SK-N-SH treated with all-trans-retinoic acid at 6 μM for 48 hours (cell line): ENCODE measurements around the gene KCNA2.

ENCODE experiments used
- ARNTL ChIP-seq: fragments of 450-650 bp; formaldehyde crosslinking; IDR thresholded peaks from 2 replicates; pipeline ENCODE4 v1.5.0; 2020; ENCODE audit warnings: low read depth, mild to moderate bottlenecking, moderate library complexity, borderline replicate concordance
- BACH2 ChIP-seq: fragments of 250-450 bp; sonication (Bioruptor Pico); IDR thresholded peaks from 2 replicates; pipeline ENCODE4 v1.9.0; 2021; ENCODE audit warnings: mild to moderate bottlenecking, borderline replicate concordance
- CSRNP3 ChIP-seq: fragments of 250-450 bp; sonication (Bioruptor Pico); IDR thresholded peaks from 2 replicates; pipeline ENCODE4 v1.5.1; 2021; ENCODE audit warnings: mild to moderate bottlenecking, moderate library complexity
- PPARA ChIP-seq: fragments of 250-450 bp; sonication (Bioruptor Pico); IDR thresholded peaks from 2 replicates; pipeline ENCODE4 v1.5.0; 2020; ENCODE audit warnings: mild to moderate bottlenecking, borderline replicate concordance
- RARB ChIP-seq: fragments of 250-450 bp; sonication (Bioruptor Pico); IDR thresholded peaks from 2 replicates; pipeline ENCODE4 v1.8.0; 2021; ENCODE audit warnings: mild to moderate bottlenecking, moderate library complexity
- TSHZ2 ChIP-seq: fragments of 250-450 bp; sonication (Bioruptor Pico); IDR thresholded peaks from 2 replicates; pipeline ENCODE4 v1.5.0; 2020; ENCODE audit warnings: mild to moderate bottlenecking, moderate library complexity
- ZFP3 ChIP-seq: fragments of 250-450 bp; sonication (Bioruptor Pico); IDR thresholded peaks from 2 replicates; pipeline ENCODE4 v1.5.0; 2020; ENCODE audit warnings: mild to moderate bottlenecking, moderate library complexity
- ZFP30 ChIP-seq: fragments of 450-650 bp; formaldehyde crosslinking; IDR thresholded peaks from 2 replicates; pipeline ENCODE4 v1.5.0; 2022; ENCODE audit warnings: mild to moderate bottlenecking, moderate library complexity
- ZNF70 ChIP-seq: fragments of 450-650 bp; formaldehyde crosslinking; IDR thresholded peaks from 2 replicates; pipeline ENCODE4 v1.5.0; 2020; ENCODE audit warnings: mild to moderate bottlenecking, moderate library complexity
- ZNF8 ChIP-seq: fragments of 450-650 bp; formaldehyde crosslinking; IDR thresholded peaks from 2 replicates; pipeline ENCODE4 v1.5.0; 2020; ENCODE audit warnings: mild to moderate bottlenecking, moderate library complexity
- TF ChIP-seq, protein P1 (sequence below): fragments of 250-450 bp; sonication (Bioruptor Pico); IDR thresholded peaks from 2 replicates; pipeline ENCODE4 v1.8.0; 2020; ENCODE audit warnings: mild to moderate bottlenecking, moderate library complexity, borderline replicate concordance
- TF ChIP-seq, protein P2 (sequence below): fragments of 250-450 bp; sonication (Bioruptor Pico); IDR thresholded peaks from 2 replicates; pipeline ENCODE4 v1.5.1; 2020; ENCODE audit warnings: low read depth, mild to moderate bottlenecking, moderate library complexity

DNA sequence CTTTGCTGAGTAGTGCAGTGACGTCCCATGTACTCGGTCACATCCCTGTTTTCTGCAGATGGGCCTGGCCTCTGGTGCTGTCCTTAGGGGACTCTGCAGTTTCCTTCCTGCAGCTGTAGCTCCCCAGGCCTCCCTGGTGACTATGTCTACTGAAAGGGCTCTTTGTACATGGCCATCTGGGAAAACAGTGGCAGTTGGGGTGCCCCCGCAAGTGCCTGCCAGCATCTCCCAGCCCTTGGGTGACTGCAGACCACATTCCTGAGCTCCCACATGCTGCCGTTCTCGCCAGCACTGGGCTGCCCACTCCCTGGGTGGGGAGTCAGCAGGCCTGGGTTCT lies 49.7 kb downstream of the KCNA2 start:
- TF ChIP-seq RARB (CRISPR knock-in tag), result no peak
- no peak for TF ChIP-seq ZNF8 (CRISPR knock-in tag)
- TF ChIP-seq ARNTL, result no peak
- TF ChIP-seq ZNF70 (CRISPR knock-in tag), result no peak
- TF ChIP-seq ZFP3 (CRISPR knock-in tag), result no peak
- no peak for TF ChIP-seq PPARA (CRISPR knock-in tag)
- TF ChIP-seq TSHZ2 (CRISPR knock-in tag), result no peak
- no peak for TF ChIP-seq CSRNP3 (CRISPR knock-in tag)
- no peak for TF ChIP-seq ZFP30
- TF ChIP-seq, protein P1, sequence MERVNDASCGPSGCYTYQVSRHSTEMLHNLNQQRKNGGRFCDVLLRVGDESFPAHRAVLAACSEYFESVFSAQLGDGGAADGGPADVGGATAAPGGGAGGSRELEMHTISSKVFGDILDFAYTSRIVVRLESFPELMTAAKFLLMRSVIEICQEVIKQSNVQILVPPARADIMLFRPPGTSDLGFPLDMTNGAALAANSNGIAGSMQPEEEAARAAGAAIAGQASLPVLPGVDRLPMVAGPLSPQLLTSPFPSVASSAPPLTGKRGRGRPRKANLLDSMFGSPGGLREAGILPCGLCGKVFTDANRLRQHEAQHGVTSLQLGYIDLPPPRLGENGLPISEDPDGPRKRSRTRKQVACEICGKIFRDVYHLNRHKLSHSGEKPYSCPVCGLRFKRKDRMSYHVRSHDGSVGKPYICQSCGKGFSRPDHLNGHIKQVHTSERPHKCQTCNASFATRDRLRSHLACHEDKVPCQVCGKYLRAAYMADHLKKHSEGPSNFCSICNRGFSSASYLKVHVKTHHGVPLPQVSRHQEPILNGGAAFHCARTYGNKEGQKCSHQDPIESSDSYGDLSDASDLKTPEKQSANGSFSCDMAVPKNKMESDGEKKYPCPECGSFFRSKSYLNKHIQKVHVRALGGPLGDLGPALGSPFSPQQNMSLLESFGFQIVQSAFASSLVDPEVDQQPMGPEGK, result no peak
- TF ChIP-seq BACH2 (CRISPR knock-in tag), result no peak
- TF ChIP-seq, protein P2, sequence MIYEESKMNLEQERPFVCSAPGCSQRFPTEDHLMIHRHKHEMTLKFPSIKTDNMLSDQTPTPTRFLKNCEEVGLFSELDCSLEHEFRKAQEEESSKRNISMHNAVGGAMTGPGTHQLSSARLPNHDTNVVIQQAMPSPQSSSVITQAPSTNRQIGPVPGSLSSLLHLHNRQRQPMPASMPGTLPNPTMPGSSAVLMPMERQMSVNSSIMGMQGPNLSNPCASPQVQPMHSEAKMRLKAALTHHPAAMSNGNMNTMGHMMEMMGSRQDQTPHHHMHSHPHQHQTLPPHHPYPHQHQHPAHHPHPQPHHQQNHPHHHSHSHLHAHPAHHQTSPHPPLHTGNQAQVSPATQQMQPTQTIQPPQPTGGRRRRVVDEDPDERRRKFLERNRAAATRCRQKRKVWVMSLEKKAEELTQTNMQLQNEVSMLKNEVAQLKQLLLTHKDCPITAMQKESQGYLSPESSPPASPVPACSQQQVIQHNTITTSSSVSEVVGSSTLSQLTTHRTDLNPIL (CRISPR knock-in tag), result no peak
